Spleen (tissue), 11 donors: ENCODE results near the gene ANKRD66. TPM values are rescaled to one million over a fixed set of nuclear protein-coding genes. Genes with fewer than 3 reads are reported as not detected.

Experiments used
- DNase-seq: peaks from one replicate; pipeline ENCODE4 v3.0.0-alpha.2; 2020
- H3K27ac ChIP-seq, 8 donors: fragments of 200-600 bp; sonication (generic) in 7 of 8; 1 replicate in 4 of 8; 2 replicates in 4 of 8; pipeline versions ENCODE4 v1.5.0 to v1.8.0; 2016 to 2021; ENCODE audit warnings: inconsistent platforms in 4 of 8, mild to moderate bottlenecking in 4 of 8, moderate library complexity in 1 of 8
- H3K27me3 ChIP-seq, 7 donors: fragments of 200-600 bp; sonication (generic) in 6 of 7; replicated peaks in 1 of 7; 1 replicate in 4 of 7; 2 replicates in 3 of 7; pipeline versions ENCODE4 v1.5.0 to v1.8.0; 2016 to 2021; ENCODE audit warnings: inconsistent platforms in 3 of 7, mild to moderate bottlenecking in 1 of 7
- H3K36me3 ChIP-seq, 6 donors: fragments of 200-600 bp; sonication (generic) in 5 of 6; 1 replicate in 4 of 6; 2 replicates in 2 of 6; pipeline versions ENCODE4 v1.5.0 to v1.8.0; 2016 to 2021; ENCODE audit warnings: inconsistent platforms in 2 of 6
- H3K4me1 ChIP-seq, 6 donors: fragments of 200-600 bp; sonication (generic) in 5 of 6; 1 replicate in 3 of 6; 2 replicates in 3 of 6; pipeline versions ENCODE4 v1.5.0 to v1.8.0; 2016 to 2021; ENCODE audit warnings: inconsistent platforms in 3 of 6
- H3K4me3 ChIP-seq, 8 donors: fragments of 200-600 bp; sonication (generic) in 7 of 8; 1 replicate in 4 of 8; 2 replicates in 4 of 8; pipeline versions ENCODE4 v1.5.0 to v1.8.0; 2016 to 2021; ENCODE audit warnings: inconsistent platforms in 4 of 8, mild to moderate bottlenecking in 4 of 8, moderate library complexity in 2 of 8
- H3K9me3 ChIP-seq, 8 donors: fragments of 200-600 bp; sonication (generic) in 7 of 8; 1 replicate in 4 of 8; 2 replicates in 4 of 8; pipeline versions ENCODE4 v1.5.0 to v1.8.0; 2016 to 2021; ENCODE audit warnings: inconsistent platforms in 4 of 8
- POLR2A ChIP-seq, 3 donors: fragments of 450-650 bp; IDR thresholded peaks; one replicate each; pipeline ENCODE4 v1.5.1; 2017; ENCODE audit warnings: antibody characterized with exemption in 3 of 3, mild to moderate bottlenecking in 1 of 3
- POLR2AphosphoS5 ChIP-seq, 3 donors: sonication (generic); formaldehyde crosslinking; IDR thresholded peaks; one replicate each; pipeline ENCODE4 v1.5.1; 2017; ENCODE audit warnings: antibody characterized with exemption in 3 of 3
- WGBS, 5 donors: extraction: QIAGEN DNeasy Blood & Tissue Kit in 3 of 5; methylation state at CpG; one replicate each; pipeline versions ENCODE4 v1.1.5 to v1.1.7; 2013 to 2018; 5-methylcytosine and 5-hydroxymethylcytosine counted together
- intact Hi-C: fragments of 100-400 bp; cut with DNase I; formaldehyde crosslinking; loops from one replicate; pipeline ENCODE4 v1.15.0; 2023; ENCODE audit warnings: low total_unique reads
- polyA plus RNA-seq, 3 donors: library from polyadenylated mRNA; stranded (reverse); fragments of 200-250 nt; gene quantifications; one replicate each; pipeline ENCODE4 v1.2.1, GENCODE V29; 2013
- total RNA-seq, 7 donors: library from RNA; depleted of rRNA in 3 of 7; stranded (reverse); fragments of >200 nt in 3 of 7; fragmentation: NEBNext Ultra II Directional in 4 of 7; extraction: Animal tissue kit (Norgen Biotek cat#: 25700) in 4 of 7; gene quantifications; one replicate each; pipeline versions ENCODE4 v1.1.0 to v1.2.1, GENCODE V29; 2016 to 2021
- TF ChIP-seq, protein P1 (sequence below), 11 experiments: fragments of 200-600 bp in 7 of 11; fragments of 450-650 bp in 4 of 11; sonication (generic) in 4 of 11; IDR thresholded peaks in 8 of 11; conservative IDR thresholded peaks in 3 of 11; 1 replicate in 7 of 11; 2 replicates in 4 of 11; pipeline versions ENCODE4 v1.4.0 to v1.8.0; 2016 to 2021; ENCODE audit warnings: antibody characterized with exemption in 11 of 11, inconsistent platforms in 4 of 11, mild to moderate bottlenecking in 1 of 11
- donor health status: healthy with polysubstance abuse.
- donor health status: DM: no; HTN: no; CAD: no; lungs with moderate emphysema.
- donor health status: DM: no; HTN: no; CAD: no.
- donor health status: Bipolar disorder and iron deficiency.
- donor health status: healthy.
- donor health status: DM: no; HTN: no; CAD: no.
- donor health status: DM: yes; HTN: yes; CAD: no.

ANKRD66 gene
- total and polyA plus RNA-seq, 10 donors, result not detected

- WGBS, 5 donors, result 49 to 83% (median 75%) methylated on average over 1 of the region's 1 CpG
- peaks cover 0 to 5% (median 3%) of the 10 kb centered on the region in 6 donors for H3K4me1 ChIP-seq
- intact Hi-C loops, result no loop called here
- no peaks in the 10 kb centered on the region for H3K36me3 ChIP-seq
- TF ChIP-seq, protein P1, sequence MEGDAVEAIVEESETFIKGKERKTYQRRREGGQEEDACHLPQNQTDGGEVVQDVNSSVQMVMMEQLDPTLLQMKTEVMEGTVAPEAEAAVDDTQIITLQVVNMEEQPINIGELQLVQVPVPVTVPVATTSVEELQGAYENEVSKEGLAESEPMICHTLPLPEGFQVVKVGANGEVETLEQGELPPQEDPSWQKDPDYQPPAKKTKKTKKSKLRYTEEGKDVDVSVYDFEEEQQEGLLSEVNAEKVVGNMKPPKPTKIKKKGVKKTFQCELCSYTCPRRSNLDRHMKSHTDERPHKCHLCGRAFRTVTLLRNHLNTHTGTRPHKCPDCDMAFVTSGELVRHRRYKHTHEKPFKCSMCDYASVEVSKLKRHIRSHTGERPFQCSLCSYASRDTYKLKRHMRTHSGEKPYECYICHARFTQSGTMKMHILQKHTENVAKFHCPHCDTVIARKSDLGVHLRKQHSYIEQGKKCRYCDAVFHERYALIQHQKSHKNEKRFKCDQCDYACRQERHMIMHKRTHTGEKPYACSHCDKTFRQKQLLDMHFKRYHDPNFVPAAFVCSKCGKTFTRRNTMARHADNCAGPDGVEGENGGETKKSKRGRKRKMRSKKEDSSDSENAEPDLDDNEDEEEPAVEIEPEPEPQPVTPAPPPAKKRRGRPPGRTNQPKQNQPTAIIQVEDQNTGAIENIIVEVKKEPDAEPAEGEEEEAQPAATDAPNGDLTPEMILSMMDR (IDR thresholded peaks at IDR 0.05 in 8 of 11, conservative IDR thresholded peaks at IDR 0.05 in 3 of 11), result no peak
- TF ChIP-seq POLR2AphosphoS5 (IDR thresholded peaks at IDR 0.05), result no peak
- DNase-seq, result no peak
- H3K4me3 ChIP-seq, result no peak overlapping the region
- H3K27me3 ChIP-seq, result peaks cover 0 to 33% (median 9%) of the 10 kb centered on the region in 7 donors
- H3K27ac ChIP-seq, result peak overlapping the region in 1 of 8 donors; percentile 81
- H3K9me3 ChIP-seq, result no peaks in the 10 kb centered on the region
Measured at GRCh38 chr6:46729787-46730326, 16.9 kb upstream of the ANKRD66 start.

GRCh38 chr6:46730921-46731461 is 15.7 kb upstream of the ANKRD66 start:
- no peaks in the 10 kb centered on the region for H3K9me3 ChIP-seq
- intact Hi-C loops, result no loop called here
- TF ChIP-seq, protein P1 (IDR thresholded peaks at IDR 0.05 in 8 of 11, conservative IDR thresholded peaks at IDR 0.05 in 3 of 11), result no peak
- peak in 1 of 3 donors; percentile 21 for TF ChIP-seq POLR2A (IDR thresholded peaks at IDR 0.05)
- TF ChIP-seq POLR2AphosphoS5 (IDR thresholded peaks at IDR 0.05), result peak in 1 of 3 donors; percentile 36
- DNase-seq, result no peak
- no peaks in the 10 kb centered on the region for H3K36me3 ChIP-seq
- H3K27me3 ChIP-seq, result peaks cover 0 to 40% (median 17%) of the 10 kb centered on the region in 7 donors
- WGBS, 5 donors, result 12 to 42% (median 25%) methylated on average over 4 of the region's 4 CpGs
- H3K27ac ChIP-seq, result peak overlapping the region in 4 of 8 donors; percentile 51 to 81 (median 74)
- H3K4me1 ChIP-seq, result peaks cover 0 to 15% (median 11%) of the 10 kb centered on the region in 6 donors
- H3K4me3 ChIP-seq, result no peak overlapping the region

DNA sequence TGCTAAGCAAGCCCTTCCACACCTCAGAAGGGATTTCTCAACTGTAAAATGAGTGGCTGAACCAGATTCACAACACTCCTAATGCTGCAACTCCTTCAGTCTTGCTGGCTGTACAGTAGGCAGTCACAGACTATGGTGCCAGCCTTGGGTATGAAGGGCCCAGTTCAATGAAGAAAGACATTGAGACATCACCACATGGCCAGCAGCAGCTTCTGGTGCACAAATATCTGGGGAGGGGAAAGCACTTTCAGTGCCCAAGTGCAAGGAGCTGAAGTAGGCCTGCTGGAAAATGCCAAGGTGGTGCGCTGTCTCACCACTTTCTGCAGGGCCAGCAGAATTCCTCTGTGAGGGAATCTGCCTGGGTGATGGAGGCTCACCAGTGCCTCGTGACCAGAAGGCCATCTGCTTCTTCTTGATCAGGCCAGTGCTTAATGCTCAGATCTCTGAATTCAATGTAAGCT is 13.4 kb upstream of the ANKRD66 start:
- intact Hi-C loops, result no loop called here

DNA sequence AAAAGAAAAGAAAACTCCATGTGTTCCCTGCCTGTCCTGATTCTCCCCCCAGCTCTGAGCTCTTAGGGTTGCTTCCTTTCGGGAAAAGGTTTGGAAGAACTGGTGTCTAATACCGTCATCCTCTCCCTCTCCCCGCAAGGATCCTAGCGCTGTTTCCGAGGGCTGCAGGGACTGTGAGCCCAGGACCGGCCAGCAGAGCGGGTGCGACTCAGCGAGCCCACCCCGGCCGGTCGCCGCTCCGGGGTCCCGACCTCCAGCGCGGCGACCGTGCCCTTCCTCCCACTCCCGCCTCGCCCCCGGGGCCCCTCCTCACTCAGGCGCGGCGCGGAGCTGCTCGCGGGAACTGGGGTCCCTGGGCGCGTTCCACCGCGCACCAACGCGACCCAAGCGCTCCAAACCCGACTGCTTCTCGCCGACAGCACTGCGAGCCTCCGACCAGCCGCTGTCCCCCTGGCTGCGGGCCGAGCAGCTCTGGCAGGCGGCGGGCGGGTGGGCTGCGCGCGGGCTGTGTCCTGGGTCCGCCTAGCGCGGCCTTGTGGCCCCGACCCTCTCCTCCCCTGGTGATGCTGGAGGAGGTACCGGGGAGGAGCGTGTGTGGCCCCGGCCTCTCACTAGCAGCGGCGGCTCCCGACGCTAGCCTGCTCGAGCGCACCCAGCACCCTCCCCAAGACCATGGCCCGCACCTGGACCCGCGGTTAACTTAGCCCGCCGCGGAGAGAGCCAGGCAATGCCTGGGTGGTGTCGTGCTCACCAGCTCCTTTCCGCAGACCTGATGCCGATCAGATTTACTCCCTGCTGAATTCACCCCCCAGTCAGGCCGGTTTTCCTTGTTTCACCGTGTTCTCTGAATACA is 11.6 kb upstream of the ANKRD66 start, which contains the start of gene PLA2G7:
PLA2G7 (minus strand) TSS at position 509 of the 853 bp plus-strand sequence. CDS start 12,484 bp downstream, outside the sequence.
- H3K36me3 ChIP-seq, result no peaks in the 10 kb centered on the region
- no peaks in the 10 kb centered on the region for H3K9me3 ChIP-seq
- intact Hi-C loops, result no loop called here
- peak within 1 kb of the TSS; percentile 10 to 65 (median 42) for H3K4me3 ChIP-seq
- WGBS, 5 donors, result 1 to 5% (median 3%) methylated on average over 24 to 73 of the region's 73 CpGs
- no peak for TF ChIP-seq POLR2A (IDR thresholded peaks at IDR 0.05)
- TF ChIP-seq POLR2AphosphoS5 (IDR thresholded peaks at IDR 0.05), result peak; percentile 66 to 80 (median 77)
- TF ChIP-seq, protein P1 (IDR thresholded peaks at IDR 0.05 in 8 of 11, conservative IDR thresholded peaks at IDR 0.05 in 3 of 11), result peak in 1 of 11 experiments; percentile 8
- peaks cover 0 to 15% (median 11%) of the 10 kb centered on the region in 6 donors for H3K4me1 ChIP-seq
- H3K27me3 ChIP-seq, result peaks cover 0 to 64% (median 30%) of the 10 kb centered on the region in 7 donors
- DNase-seq, result peak; percentile 79
- H3K27ac ChIP-seq, result peak within 1 kb of the TSS in 6 of 8 donors; percentile 49 to 81 (median 74)

More for the DNA sequence above, 13.4 kb upstream of the ANKRD66 start:
- WGBS, 5 donors, result 71 to 98% (median 90%) methylated on average over 2 of the region's 2 CpGs
- Histone ChIP-seq H3K9me3 (no peaks in the 10 kb centered on the region), H3K36me3 (no peaks in the 10 kb centered on the region), H3K4me1 (peaks cover 0 to 15% (median 11%) of the 10 kb centered on the region in 6 donors), H3K27ac (peak overlapping the region in 5 of 8 donors; percentile 3 to 81 (median 76)), H3K4me3 (peak overlapping the region in 2 of 8 donors; percentile 53 to 65), H3K27me3 (peaks cover 0 to 64% (median 30%) of the 10 kb centered on the region in 7 donors)
- TF ChIP-seq POLR2A (IDR thresholded peaks at IDR 0.05) (no peak), POLR2AphosphoS5 (IDR thresholded peaks at IDR 0.05) (peak in 1 of 3 donors; percentile 31)
- DNase-seq, result no peak
